GM04503 (cell line): ENCODE measurements around the gene PDLIM5.
A peak's percentile ranks its signal among the peaks of the same experiment; 100 is the strongest.
"Not testable (repeated sequence)": the region's sequence is repeated elsewhere in the genome, so short reads cannot be mapped to it uniquely, and the experiment has no call there.

Experiments
- DNase-seq: peaks from one replicate; pipeline ENCODE4 v3.0.0-alpha.2; 2012; ENCODE audit warnings: low read depth

The PDLIM5 gene

GRCh38 chr4:94650690-94651089, 198.9 kb downstream of the PDLIM5 start:
- no peak for DNase-seq

GRCh38 chr4:94653095-94653649, 201.4 kb downstream of the PDLIM5 start:
- no peak for DNase-seq

GRCh38 chr4:94653984-94654609, 202.4 kb downstream of the PDLIM5 start:
- DNase-seq: no peak

- no peak for DNase-seq
These were observed 203.0 kb downstream of the PDLIM5 start for GRCh38 chr4:94654714-94655113.

GRCh38 chr4:94660614-94661013, 208.9 kb downstream of the PDLIM5 start:
- DNase-seq: no peak

DNA sequence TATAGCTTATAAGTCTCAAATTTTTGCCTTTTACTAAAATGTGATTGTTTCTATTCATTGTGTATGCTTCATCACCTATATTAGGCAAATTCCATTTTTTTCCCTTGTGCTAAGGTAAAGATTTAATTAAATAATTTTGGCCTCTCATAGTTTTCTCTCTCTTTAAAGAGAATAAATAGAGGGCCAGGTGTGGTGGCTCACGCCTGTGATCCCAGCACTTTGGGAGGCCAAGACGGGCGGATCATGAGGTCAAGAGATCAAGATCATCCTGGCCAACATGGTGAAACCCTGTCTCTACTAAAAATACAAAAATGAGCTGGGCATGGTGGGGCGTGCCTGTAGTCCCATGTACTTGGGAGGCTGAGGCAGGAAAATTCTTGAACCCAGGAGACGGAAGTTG, 213.3 kb downstream of the PDLIM5 start:
- DNase-seq: not testable (repeated sequence)

DNA sequence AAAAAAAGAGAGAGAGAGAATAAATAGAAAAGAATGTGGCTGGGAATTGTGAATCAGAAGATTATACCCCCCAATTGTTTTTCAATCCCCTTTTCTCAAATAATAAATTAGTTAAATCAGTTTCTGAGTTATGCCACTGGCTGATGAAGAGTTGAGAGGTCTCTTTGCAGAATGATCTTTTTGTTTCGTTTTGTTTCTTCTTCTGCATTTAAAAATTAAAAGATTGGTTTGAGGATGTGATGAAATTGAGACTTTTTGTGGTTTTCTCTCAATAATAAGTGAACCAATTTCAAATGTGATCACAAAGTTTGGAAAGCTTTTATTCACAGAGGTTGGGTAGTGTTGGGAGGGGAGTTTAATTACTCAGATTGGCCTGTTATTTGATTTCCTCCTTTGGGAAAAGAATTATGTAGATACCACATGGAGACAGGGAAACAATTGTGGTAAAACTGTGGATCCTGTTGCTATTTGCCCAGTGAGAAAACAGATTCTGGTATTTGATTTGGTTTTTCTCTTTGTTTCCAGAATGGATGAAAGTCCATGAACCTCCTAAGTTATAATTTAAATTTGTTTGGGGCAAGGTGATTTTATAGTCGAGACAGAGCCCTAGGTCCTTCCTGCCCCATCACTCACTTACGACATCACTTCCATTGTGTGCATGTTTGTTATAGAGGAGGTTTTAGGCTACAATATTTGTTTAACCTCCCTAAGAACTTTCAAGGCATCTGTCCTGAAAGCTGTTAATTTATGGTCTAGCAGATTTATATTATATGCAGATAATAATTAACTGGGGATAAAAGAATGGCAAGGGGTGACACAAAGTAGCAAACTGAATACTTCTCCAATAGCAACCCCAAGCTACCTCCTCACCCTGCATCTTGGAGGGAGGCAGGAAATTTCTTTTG, 214.0 kb downstream of the PDLIM5 start:
- DNase-seq: no peak

GRCh38 chr4:94668724-94669123, 217.0 kb downstream of the PDLIM5 start:
- no peak for DNase-seq

DNA sequence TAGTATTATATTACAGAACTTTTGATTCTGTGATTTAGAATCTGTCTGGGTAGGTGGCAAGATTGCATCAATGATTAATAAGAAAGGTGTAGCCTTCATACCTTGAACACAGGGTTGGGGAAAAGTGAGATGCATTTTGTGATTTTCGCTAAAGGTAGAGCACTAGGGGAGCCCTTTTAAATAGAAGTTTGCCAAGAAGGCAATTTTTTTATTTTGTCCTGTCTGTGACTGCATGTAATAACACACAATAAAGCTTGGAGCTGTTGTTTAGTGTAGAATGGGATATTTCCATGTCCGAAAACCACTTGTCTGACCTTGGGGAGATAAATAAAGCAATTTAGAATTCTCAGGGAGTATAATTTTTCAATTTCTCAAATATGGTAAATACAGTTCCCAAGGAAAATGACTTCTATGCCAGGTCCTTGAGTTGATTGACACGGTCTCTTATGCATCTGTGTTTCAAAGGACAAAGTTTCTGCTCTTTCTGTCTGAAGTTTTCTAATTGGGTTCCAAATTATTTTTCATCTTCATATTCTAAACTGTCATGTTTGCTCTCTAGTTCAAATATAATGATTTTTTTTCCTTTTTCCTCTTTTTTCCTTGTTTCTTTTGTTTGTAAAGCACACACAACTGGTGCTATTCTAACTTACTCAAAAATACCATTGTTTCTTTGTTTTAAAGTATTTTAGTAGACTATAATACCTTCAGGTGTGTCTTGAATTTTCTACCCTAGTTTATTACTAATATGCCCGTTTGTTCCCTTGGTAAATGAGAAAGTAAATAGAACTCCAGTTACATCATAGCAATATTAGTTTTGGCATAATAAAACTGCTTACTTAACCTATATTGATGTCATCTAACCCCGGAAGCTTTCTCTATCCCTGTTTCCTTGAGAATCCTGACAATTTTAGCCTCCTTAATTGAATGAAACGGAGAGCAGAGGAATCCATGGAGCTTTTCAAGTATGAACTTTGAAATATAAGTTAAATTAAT, 218.2 kb downstream of the PDLIM5 start:
- no peak for DNase-seq

GRCh38 chr4:94671113-94671512, 219.4 kb downstream of the PDLIM5 start:
- DNase-seq: no peak

DNA sequence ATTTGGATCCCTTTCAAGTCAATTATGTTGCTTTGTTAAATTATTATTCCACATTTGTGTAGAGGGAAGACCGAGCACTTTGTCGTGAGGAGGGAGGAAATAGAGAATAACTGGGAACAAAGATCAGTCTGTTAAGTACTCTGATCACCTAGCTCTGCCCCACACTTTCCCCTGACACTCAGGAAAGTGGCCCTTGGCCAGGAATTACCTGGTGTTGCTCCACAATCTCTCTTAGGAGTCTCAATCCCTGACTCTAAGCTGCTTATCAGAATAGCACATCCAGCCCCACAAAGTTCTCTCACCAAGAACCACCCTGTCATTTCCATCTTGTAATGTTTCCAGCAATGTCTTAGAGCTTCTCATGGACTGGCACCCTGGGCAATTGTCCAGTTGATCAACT, 222.2 kb downstream of the PDLIM5 start:
- DNase-seq: no peak

DNA sequence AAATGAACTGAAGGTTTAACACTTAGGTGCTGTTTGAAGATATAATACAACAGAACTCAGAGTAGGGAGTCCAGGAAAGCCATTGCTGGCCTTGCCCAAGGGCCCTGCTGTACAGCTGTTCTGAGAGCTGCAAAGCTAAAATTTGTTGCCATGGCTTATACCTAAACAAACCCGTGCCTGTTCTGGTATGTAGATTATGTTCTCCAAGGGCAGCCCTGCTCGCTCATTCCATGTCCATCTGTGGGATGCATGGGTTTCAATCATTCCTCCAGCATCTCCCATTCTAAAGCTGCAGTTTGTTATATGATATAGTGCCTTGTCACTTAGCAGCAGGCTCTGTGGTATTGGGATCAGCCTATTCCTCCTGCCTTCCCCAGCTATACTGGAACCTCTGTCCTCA, 225.2 kb downstream of the PDLIM5 start:
- DNase-seq: peak; percentile 31

- peak; percentile 52 for DNase-seq
These were observed 227.2 kb downstream of the PDLIM5 start for GRCh38 chr4:94678896-94679295.

- DNase-seq: no peak
These were observed 228.6 kb downstream of the PDLIM5 start for GRCh38 chr4:94680176-94680862.

GRCh38 chr4:94686086-94686485, 234.3 kb downstream of the PDLIM5 start:
- no peak for DNase-seq

DNA sequence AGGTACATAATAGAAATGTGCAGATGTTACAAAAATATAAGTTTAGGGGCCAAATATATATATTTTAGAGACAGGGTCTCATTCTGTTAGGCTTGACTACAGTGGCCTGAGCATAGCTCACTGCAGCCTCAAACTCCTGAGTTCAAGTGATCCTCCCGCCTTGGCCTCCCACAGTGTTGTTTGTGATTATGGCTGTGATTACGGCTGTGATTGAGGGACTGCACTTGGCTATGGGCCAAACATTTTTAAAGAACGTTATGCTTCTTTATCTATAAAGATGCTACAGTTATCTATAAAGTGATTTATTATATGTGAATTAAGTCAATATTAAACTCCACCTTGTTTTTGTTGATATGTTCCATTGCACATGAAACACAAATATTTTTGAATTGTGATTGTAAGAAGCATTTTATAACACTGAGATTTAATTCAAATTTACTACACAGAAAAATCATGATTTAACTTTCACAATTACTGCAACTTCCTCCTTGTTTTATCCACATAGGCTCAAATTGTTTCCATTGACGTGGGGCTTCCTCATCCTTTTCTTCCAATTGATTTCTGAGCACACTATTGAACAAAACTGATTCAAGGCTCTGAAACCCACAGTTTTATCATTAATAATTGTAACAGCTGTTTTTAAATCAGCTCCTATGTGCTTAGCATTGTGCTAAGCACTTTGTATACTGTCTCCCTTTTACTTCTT, 237.6 kb downstream of the PDLIM5 start:
- no peak for DNase-seq

DNA sequence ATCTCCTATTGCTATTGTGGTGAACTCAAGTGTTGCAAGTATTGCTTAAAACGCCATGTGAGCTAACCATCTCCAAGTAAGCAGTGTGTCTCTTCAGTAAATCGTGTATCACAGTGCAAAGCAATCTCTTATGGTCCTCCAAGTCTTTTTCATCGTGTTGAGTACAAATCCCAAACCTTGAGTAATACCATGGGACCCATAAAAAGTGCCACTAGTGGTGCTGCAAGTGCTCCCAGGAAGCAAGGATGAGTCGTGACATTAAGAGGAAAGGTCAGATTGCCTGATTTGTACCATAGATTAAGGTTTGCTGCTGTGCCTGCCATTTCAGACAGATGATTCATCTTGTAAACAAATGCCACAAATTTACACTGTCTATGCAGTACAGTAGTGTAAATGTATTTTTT, 239.1 kb downstream of the PDLIM5 start:
- peak; percentile 35 for DNase-seq

GRCh38 chr4:94691552-94691951, 239.8 kb downstream of the PDLIM5 start:
- DNase-seq: no peak

GRCh38 chr4:94695384-94695783, 243.6 kb downstream of the PDLIM5 start:
- DNase-seq: no peak

DNA sequence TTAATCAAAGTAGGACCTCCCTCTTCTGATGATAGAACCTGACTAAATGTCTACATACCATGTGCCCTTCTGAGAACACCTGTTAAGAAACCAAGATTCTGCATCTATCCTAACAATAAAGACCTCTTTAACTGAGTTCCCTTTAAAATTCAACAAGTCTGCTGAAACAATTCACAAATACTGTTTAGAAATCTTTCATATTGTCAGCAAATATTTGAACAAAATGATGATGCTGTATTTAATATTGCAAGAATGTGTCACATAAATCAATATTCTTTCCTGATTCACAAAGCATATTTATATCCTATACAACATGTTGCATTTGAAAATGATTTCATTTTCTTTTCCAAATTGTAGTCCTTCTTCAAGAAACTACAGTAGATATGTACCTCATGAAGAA, 246.4 kb downstream of the PDLIM5 start:
- DNase-seq: no peak

DNA sequence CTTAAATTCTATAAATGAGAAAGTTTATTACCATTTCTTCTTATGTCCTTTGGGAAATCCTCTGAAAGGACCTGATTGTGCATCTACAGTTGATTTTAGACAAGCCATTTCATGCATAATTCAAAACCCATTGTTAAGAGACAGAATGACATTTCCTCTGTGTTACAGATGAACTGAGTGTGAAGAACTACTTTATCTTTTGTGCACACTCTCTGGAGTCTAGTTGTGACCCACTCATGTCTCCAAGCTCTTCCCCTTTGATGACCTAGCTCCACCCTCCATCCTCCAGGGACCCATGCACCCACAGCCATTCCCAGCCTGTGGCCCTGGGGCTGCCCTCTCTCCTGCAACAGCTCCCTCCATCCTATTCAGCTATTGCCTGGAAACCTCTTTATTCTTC, 248.6 kb downstream of the PDLIM5 start:
- no peak for DNase-seq
